ENCODE measurements around the gene CACNG6.
A peak's percentile ranks its signal among the peaks of the same experiment; 100 is the strongest.

CACNG6 gene

GRCh38 chr19:53969366-53969765, 22.1 kb upstream of the CACNG6 start:
- DNase-seq: no peak

- DNase-seq: peak; percentile 71 to 83
Observed at GRCh38 chr19:53971673-53972072, 19.8 kb upstream of the CACNG6 start.

GRCh38 chr19:53977429-53977990, 13.9 kb upstream of the CACNG6 start:
- DNase-seq: peak; percentile 77 to 79

GRCh38 chr19:53977991-53978731, 13.3 kb upstream of the CACNG6 start:
- DNase-seq: peak; percentile 30 to 57

DNA sequence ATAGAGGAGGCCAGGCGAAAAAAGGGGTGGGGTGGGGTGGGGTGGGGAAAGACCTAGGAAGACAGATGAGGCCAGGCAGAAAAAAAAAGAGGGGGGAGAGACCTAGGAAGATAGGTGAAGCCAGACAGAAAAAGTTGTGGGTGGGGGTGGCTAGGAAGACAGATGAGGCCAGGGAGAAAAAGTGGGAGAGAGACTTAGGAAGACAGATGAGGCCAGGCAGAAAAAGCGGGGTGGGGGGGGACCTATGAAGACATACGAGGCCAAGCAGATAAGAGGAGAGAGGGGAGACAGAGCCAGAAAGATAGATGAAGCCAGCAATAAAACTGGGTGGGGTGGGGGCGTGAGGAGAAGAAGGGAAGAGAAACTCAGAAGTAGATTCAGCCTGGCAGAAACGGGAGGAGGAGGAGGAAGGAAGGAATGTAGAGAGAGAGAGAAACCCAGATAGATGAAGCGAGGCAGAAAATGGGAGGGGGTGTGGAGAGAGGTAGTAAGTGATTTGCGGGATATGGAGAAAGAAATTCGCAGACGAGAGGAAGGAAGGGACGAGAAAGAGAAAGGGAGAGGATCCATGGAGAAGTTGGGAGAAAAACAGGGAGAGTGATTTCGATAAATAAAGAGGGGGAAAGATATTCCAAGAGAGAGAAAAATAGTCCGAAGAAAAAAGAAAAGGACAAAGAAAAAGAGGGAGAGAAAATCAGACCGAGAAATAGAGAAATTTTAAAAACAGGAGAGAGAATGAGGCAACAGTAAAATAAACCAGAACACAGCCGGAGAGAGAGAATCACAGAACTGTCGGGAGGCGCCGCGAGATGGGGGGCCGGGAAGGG, 12.2 kb upstream of the CACNG6 start:
- no peak for DNase-seq

DNA sequence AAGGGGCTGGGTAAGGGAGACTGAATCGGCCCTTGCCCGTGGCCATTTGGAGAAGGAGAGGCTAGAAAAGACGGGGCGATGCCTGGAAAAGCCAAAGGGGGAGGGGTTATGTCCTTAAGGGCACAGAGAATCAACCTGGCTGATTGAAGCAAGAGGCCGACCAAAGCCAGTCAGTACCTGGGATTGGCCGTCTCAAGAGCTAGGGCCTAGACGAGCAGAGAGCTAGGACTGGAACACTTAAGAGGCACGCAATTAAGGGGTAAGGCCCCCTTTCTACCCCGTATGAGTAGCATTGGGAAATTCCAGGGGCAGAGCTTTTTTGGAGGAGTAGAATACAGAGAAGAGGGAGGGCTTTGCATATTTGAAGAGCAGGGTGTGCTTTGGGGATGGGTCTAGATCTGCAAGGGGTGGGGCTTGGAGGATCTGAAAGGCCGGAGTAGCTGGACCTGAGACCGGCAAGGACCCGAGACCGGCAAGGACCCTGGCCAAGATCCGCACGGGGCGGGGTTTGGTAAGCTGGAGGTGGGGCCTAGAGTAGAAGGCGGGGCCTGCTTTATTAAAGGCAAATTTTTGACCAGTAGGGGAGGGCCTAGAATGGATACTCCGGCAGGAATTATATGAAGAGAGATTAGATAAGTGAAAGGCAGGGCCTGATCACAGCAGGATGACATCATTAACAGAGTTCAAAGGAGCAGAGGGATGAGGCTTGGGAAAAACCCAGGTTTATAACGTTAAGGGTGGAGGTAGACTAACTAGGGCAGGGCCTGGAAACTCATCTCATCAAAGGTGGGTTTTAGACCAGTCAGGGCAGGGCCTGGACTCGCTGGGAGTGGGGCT, 10.7 kb upstream of the CACNG6 start:
- no peak for DNase-seq

- DNase-seq: no peak
Observed at GRCh38 chr19:53981376-53981951, 10.0 kb upstream of the CACNG6 start.

GRCh38 chr19:53982001-53982451, 9.4 kb upstream of the CACNG6 start:
- DNase-seq: no peak

DNA sequence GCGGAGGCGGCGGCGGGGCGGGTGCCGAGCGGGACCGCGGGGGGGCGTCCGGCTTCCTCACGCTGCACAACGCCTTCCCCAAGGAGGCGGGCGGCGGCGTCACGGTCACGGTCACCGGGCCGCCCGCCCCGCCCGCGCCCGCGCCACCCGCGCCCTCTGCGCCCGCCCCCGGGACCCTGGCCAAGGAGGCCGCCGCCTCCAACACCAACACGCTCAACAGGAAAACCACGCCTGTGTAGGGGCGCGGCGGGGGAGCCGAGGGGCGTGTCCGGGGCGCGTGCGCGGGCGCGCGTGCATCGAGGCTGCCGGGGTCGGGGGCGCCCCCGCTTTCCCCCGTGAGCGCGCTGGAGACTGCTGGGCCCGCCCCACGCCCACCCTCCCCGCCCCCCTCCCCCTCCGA, 8.8 kb upstream of the CACNG6 start:
- DNase-seq: no peak

- no peak for DNase-seq
Observed at GRCh38 chr19:53983457-53984289, 7.8 kb upstream of the CACNG6 start.

DNA sequence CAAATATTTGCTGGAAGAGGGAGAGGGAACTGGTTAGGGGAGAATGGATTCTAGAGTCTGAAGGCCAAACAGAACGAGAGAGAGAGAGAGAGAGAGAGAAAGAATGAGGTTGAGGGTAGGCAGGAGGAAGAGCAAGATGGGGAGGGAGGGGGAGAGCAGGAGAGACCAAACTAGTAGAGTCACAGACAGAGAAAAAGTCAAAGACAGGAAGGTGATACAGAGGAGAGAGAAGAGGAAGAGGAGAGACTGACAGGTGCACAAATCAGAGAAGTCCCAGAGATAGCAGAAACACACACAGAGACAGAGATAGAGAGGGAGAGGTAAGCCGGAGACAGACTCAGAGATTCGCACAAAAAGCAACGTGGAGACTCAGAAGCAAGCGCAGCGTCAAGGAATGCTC, 5.6 kb upstream of the CACNG6 start:
- DNase-seq: no peak

GRCh38 chr19:53988981-53989380, 2.5 kb upstream of the CACNG6 start:
- DNase-seq: no peak

- no peak for DNase-seq
Observed at GRCh38 chr19:53989600-53990533, 1.6 kb upstream of the CACNG6 start.

DNA sequence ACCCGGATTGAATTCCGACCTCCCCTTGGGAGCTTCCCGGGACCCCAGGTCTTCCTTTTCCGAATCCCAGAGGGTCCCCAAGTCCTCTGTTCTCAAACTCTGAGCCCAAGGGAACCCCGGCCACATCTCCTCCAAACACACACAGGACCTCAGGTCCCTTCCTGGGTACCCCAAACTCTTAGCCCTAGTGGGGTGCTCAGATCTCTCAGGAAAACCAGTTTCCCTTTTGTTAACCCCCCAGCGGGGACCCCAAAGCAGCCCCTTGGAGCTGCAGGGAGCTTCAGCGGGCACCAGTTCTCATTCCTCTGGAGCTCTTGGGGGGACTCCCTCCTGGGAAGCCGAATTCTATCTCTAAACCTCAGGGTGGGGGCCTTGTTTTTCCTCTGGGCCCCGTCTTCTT, 774 bp downstream of the CACNG6 start:
- no peak for DNase-seq

DNA sequence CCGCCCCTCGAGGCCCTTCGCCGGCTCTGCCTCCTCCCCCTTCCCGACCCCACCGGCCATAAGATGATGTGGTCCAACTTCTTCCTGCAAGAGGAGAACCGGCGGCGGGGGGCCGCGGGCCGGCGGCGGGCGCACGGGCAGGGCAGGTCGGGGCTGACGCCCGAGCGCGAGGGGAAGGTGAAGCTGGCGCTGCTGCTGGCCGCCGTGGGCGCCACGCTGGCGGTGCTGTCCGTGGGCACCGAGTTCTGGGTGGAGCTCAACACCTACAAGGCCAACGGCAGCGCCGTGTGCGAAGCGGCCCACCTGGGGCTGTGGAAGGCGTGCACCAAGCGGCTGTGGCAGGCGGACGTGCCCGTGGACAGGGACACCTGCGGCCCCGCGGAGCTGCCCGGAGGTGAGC, 1.4 kb downstream of the CACNG6 start:
- DNase-seq: no peak

- DNase-seq: no peak
Observed at GRCh38 chr19:53993448-53993847, 2.0 kb downstream of the CACNG6 start.

DNA sequence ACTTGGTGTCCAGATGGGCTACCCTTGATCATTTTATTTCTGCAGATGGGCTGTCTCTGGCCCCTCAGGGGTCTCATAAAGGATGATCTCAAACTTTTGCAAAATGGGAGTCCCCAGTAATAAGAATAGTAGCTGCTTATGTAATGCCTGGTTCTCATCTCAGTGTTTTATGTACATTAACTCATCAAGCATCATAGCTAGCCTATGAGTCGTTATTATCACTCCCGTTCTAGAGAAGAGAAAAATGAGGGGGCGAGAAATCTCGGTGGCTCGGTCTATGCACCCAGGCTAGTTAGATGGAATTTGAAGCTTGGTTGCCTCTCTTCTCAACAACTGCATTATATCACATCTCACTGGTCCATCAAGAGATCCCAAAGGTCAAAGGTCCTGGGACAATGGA, 3.4 kb downstream of the CACNG6 start:
- DNase-seq: no peak

DNA sequence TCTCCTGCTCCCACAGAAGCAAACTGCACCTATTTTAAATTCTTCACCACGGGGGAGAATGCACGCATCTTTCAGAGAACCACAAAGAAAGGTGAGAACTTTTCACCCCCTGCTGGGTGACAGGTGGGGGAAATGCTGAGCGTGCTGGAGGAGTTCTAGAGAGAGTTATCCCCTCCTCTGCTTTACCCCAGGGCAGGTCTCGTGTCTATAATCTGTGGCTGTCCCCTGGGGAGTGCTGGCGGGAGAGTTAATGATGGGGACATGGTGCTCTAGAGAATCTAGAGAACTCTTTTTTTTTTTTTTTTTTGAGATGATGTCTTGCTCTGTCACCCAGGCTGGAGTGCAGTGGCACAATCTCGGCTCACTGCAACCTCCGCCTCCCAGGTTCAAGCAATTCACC, 6.8 kb downstream of the CACNG6 start:
- DNase-seq: no peak

- no peak for DNase-seq
Observed at GRCh38 chr19:53999694-54000093, 8.3 kb downstream of the CACNG6 start.

DNA sequence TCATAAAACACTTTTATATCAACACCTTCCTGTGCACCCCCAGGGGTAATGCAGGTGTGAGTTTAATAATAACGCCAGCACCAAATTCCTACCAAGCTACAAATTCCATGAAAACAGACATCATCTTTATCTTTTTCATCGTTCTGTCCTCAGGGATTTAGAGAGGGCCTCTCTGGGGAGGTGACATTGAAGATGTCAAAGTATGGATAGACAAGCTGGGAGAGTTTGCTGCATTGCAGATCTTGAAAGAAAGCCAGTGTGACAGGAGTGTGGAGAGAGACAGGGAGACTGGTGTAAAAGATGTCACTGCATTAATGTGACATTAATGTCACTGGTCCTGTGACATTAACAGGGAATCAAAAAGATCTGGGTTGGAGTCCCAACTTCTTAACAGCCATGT, 10.1 kb downstream of the CACNG6 start:
- no peak for DNase-seq
